ENCODE data around the gene TREM1.

- TF ChIP-seq TARDBP (IDR thresholded peaks at IDR 0.05) (no peak), L3MBTL2 (conservative IDR thresholded peaks at IDR 0.05) (no peak), ZNF384 (IDR thresholded peaks at IDR 0.05) (no peak), ELF4 (IDR thresholded peaks at IDR 0.05) (no peak), ARNT (IDR thresholded peaks at IDR 0.05) (no peak), SP1 (IDR thresholded peaks at IDR 0.05) (no peak), SUZ12 (IDR thresholded peaks at IDR 0.05) (no peak), BHLHE40 (IDR thresholded peaks at IDR 0.05; ENCODE audit: borderline replicate concordance) (no peak), FOXA1 (IDR thresholded peaks at IDR 0.05) (no peak), CTBP1 (IDR thresholded peaks at IDR 0.05; ENCODE audit: borderline replicate concordance) (no peak), FOXM1 (IDR thresholded peaks at IDR 0.05; ENCODE audit: borderline replicate concordance) (no peak)
- TF ChIP-seq, protein P1, sequence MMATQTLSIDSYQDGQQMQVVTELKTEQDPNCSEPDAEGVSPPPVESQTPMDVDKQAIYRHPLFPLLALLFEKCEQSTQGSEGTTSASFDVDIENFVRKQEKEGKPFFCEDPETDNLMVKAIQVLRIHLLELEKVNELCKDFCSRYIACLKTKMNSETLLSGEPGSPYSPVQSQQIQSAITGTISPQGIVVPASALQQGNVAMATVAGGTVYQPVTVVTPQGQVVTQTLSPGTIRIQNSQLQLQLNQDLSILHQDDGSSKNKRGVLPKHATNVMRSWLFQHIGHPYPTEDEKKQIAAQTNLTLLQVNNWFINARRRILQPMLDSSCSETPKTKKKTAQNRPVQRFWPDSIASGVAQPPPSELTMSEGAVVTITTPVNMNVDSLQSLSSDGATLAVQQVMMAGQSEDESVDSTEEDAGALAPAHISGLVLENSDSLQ (IDR thresholded peaks at IDR 0.05), result no peak
Measured at GRCh38 chr6:41334482-41335040, 48.1 kb upstream of the TREM1 start.
